ENCODE data around the gene ADCY6. TPM values are rescaled to one million over a fixed set of nuclear protein-coding genes. Genes with fewer than 3 reads are reported as not detected.

ADCY6 gene
- polyA plus RNA-seq (2013, experiment 1 of 2; ENCODE audit: insufficient read length), result 33.5 TPM
- 35.0 TPM for polyA plus RNA-seq (2013, experiment 2 of 2; ENCODE audit: insufficient read length)

DNA sequence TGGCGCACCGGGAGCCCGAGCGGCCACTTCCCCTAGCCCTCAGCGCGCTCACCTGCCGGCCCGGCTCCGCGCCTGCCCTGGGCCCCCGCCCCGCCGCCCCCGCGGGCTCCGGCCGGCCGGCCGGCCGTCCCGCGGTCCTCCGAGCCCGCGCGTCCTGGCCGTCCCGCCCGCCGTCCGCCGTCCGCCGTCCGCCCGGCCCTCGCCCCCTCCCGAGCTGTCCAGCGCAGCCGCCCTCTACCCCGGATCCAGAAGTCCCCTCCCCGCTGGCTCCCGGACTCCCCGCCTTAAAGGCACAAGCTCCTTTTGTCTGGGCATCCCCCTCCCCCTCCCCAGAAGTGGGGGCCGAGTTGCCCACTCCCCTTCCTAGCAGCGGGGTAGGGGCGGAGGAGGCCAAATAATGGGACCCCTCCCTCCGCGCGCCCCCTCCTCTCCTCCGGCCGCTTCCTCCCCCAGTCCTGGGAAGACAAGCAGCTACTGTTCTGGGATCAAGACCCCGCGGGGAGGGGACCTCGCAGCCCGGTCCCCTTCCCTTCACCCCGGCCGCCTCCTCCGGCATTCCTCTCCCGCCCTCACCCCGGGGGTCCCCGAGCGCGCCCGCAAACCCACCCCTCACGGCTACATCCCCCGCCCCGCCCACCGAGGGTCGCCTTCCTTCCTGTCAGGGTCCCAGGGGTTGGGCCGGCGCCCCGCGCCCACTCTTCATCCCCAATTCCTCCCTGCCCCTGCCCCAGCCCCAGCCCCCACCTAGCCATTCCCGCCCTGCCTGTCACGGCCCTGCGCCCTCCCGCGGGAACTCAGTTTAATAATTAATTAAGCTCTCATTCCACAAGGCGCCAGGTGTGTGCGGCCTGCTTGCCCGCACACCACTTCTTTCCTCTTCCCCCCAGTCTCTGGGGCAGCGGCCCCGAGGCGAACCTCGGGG lies at the start of gene ADCY6:
Gene ADCY6, minus strand, starts transcription at position 236 of the 922 bp plus-strand sequence. CDS start 5,655 bp downstream, outside the sequence.
- DNase-seq, result peak; percentile 64

DNA sequence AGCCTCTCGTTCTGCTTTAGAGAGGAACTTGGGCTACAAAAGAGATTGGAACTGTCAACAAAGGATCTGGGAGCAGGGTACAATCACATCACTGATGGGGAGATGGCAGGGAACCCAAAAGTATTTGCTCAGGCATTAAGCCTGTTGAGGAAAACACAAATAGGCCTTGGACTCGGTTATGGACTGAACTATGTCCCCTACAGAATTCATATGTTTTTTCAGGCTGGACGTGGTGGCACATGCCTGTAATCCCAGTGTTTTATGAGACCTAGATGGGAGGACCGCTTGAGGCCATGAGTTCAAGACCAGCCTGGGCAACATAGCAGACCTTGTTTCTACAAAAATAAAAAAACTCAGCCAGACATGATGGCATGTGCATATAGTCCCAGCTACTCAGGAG lies 49.2 kb upstream of the ADCY6 start:
- DNase-seq, result no peak

DNA sequence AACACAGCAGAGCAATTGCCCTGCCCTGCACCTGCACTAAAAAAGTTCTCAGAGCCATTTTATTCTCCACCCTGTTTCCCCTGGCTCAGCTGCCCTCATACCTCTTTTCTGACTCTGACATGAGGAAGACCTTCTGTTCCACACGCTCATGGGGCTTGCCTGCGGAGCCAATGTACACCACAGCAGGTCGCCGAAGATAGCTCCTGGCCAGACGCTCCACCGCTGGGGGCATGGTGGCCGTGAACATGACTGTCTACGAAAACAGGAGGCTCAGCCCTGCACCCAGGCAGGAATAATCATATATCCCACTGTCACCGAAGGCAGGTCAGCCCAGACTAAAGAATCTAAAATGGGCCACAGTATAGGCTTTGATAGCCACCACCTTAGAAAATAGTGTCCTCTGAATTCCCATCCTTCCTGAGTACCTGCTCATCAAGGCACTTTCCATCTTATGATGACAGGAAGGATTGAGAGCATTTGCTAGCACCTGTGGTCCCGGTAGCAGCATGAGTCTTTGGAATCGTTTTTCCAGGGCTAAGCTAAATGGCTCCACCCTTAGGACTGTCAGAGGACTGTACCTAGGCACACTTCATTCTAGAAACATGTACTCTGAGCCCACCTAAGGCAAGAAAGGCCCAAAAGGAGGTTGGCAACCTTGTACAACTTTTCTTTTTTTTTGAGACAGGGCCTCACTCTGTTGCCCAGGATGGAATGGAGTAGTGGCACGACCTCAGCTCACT lies 43.6 kb upstream of the ADCY6 start:
- no peak for DNase-seq

DNA sequence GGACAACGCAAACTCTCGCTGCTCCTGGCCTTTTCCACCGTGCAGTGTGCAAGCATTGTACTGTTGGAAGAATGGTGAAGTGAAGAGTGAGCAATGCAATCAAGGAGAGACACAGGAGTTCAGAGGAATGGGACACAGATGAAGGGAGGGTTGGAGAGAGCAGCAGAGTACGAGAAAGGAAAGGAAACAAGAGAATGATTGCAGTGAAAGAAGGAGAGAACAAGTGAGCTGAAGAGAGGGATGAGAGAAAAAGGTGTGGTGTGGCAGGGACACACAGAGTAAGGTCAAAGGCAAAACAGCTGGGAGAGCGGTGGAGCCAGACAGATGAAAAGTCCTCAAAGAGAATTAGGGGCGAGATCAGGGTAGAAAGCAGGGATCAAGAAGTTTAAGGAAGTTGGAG lies 42.4 kb upstream of the ADCY6 start:
- DNase-seq, result no peak

DNA sequence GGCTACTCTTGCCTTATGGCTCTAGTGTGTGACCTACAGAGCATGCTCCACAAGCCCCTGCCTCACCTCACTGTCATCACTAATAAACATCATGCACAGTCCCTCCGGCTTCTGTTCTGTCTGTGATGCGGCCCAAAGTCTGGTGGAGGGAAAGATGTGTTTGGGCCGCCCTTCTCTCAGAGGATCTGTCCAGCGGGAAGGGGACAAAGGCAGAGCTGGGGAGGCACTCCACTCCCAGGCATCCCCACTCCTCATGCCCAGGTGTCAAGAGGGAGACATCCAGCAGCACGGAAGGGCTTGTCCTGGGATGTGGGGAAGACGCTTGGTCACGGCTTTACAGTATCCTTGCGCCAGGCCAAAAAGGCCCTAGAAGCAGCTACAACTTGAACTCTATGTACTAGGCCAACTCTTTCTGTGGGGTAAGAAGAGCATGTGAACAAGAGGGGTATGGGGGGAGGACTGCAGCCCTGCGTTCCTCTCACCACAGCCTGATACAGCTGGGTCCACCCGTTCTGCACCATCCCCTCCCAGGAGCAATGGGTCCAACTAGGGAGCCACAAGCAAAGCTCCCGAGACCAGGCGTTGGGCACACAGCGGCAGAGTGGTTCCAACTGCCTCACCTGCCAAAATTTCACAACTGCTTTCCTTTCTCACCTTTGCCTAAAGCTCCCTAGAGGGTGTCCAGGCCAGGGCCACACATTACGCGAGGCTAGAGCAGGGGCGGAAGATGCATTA lies 40.1 kb upstream of the ADCY6 start:
- no peak for DNase-seq

DNA sequence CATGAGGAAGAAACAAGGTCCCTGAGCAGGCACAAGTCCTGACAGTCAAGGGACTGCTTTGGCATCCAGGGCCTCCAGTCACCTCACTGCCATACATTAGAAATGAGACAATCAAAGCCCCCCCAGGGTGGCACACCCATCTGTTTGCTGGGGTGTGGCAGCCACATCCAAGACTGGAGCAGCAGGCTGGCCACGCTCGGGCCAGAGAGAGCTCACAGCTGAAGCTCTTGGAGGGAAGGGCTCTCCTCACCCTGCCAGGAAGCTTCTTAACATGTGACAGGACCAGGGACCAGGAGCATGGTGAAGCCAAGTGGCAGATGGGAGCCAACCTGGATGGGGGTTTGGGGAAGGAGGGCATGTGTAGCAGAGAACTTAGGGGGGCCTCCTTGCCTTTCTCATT lies 39.4 kb upstream of the ADCY6 start:
- DNase-seq, result no peak

DNA sequence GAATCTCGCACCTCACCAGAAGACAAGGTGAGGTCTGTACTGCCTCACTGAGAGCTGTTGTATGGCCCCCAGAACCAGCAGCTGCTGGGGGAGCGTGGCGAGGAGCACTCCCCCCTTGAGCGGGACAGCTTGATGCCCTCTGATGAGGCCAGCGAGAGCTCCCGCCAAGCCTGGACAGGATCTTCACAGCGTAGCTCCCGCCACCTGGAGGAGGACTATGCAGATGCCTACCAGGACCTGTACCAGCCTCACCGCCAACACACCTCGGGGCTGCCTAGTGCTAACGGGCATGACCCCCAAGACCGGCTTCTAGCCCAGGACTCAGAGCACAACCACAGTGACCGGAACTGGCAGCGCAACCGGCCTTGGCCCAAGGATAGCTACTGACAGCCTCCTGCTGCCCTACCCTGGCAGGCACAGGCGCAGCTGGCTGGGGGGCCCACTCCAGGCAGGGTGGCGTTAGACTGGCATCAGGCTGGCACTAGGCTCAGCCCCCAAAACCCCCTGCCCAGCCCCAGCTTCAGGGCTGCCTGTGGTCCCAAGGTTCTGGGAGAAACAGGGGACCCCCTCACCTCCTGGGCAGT lies 38.7 kb upstream of the ADCY6 start:
- no peak for DNase-seq

DNA sequence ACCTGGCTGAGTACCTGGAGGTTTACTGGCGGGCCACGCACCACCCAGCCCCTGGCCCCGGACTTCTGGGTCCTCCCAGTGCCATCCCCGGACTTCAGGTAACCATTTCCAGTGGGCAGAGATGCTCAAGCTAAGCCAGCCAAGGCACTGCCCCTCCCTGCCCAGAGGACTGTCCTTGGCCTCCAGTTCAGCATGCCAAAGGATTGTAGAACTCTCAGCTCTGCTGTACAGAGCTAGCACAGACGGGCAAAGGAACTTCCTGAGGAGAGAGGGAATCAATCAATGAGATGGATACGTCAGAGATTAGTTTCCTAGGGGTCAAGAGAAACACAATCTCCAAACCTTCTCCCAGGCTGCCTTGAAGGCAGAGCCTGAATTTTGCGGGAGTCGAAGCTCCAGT lies 38.1 kb upstream of the ADCY6 start:
- DNase-seq, result no peak

DNA sequence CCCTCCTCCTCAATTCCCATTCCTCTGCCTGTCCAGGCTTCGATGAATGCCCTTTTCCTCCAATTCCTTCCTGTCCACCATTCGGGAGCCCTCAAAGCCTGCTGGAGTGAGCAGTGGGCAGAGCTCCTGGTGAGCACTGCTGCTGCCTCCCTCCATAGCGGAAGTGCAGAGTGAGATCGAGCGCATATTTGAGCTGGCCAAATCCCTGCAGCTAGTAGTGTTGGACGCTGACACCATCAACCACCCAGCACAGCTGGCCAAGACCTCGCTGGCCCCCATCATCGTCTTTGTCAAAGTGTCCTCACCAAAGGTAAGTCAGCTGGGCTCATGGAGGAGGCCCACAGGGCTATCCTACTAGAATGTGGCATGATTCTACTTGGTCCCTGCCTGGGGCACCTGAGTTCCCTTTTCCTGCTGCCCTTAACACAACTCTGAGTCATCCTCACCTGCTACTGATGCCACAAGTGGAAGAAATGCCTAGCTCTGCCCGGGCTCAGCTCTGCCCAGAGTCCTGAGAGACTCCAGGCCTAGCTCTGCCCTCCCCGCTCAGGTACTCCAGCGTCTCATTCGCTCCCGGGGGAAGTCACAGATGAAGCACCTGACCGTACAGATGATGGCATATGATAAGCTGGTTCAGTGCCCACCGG lies 37.4 kb upstream of the ADCY6 start:
- no peak for DNase-seq

DNA sequence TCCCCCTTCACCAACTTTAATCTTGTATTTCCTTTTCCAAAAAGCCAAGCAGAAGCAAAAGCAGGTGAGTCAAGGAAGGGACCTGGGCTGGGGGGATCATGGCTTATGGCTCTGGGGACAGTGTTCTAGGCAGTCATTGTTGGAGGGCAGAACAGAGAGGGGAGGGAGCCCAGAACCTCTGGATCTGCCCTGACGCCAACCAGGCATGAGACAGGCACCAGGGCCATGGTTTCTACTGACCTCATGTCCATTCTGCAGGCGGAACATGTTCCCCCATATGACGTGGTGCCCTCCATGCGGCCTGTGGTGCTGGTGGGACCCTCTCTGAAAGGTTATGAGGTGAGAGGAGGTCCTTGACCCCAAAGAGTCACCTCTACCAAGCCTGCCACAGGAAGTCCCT lies 36.0 kb upstream of the ADCY6 start:
- no peak for DNase-seq

DNA sequence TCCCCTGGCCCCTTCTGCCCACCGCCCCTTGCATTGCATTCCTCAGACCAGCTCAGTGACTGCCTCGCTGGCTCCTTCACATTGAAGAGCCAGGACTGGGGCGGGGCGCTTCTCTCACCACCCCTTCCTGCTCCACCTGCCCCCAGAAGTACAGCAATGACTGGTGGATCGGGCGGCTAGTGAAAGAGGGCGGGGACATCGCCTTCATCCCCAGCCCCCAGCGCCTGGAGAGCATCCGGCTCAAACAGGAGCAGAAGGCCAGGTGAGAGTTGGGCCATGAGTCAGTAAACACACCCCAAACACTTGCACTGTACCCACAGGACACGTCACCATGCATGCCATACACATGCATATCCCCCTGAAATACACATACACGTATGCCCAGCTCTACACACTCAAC lies 35.2 kb upstream of the ADCY6 start:
- DNase-seq, result no peak

DNA sequence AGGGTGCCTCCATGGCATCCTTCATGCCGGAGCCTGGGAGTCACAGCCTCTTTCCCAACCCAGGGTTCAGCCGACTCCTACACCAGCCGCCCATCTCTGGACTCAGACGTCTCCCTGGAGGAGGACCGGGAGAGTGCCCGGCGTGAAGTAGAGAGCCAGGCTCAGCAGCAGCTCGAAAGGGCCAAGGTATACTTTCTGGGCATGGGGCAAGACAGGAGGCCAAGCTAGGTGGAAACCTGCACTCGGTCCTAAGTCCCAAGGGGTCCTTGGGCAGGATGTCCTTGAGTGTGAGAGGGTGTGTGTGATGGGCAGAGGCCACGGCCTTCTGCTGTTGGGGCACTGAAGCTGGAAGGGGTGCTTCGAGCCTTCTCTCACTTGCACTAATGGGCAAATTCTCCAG lies 34.4 kb upstream of the ADCY6 start:
- DNase-seq, result no peak

DNA sequence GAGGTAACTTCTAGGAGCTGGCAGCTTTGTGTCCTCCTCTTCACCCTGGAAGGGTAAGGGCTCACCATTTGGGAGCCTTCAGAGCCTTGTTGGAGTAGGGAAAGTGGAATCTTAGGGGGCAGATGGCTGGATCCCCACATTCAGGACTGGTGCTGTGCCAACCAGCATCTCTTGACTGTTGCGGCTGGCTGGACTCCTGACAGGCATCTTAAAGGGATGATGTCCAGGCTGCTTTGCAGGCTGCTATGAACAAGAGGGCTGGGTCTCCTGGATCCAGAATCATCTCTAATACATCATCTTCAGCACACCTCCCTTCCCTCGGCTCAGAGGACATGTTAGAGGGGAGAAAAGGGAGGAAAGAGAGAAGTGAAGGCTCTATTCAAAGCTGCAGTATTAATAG lies 33.8 kb upstream of the ADCY6 start:
- no peak for DNase-seq

DNA sequence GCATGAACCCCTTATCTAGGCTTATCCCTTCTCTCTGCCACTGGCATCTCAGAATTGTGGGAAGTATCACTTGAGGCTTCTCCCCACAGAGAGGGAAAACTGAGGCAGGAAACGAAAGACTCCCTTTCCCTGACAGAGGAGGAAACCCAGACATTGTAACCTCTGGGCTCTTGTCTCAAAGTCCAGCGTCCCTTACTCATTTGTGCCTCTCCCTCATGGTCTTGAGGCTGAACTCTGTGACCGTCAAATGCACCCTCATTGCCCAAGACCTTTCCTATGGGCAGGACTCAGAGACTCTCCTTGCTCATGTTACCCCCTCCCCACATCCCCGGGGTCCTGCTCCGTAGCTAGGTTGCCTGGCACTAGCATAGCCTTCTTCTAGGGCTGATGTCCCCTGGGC lies 33.2 kb upstream of the ADCY6 start:
- DNase-seq, result no peak

DNA sequence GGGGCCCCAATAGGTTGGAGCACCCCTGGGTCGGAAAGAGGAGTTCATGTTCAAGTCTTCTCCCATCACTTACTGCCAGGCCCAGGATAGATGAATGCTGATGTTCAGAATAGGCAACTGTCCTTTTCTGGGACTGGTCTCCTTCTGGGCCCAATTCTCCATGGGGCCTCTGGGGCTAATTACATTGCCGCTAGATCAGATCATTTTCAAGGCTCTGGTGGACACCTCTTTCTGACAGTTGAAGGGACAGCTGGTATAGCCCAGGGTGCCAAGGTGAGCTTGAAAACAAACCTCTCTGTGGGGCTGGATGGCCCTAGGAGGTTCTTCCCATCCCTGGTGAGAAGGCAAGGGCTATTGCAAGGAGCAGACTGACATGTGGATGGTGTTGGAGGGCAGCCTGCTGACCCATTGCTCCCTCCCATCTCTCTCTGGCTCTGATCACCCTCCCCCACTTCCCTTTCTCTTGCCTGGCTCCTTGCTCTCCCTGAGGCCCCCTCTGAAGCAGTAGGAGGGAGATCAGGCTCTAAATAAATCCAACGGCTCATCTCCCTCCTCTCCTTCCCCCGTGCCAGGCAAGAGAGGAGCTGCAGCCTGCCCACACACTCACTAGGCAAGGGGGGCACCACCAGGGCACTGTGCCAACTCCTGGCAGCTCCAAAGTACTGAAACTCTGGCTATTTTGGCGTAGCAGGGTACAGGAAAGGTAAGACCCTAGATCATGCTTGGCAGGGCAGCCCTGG lies 31.3 kb upstream of the ADCY6 start:
- DNase-seq, result no peak

DNA sequence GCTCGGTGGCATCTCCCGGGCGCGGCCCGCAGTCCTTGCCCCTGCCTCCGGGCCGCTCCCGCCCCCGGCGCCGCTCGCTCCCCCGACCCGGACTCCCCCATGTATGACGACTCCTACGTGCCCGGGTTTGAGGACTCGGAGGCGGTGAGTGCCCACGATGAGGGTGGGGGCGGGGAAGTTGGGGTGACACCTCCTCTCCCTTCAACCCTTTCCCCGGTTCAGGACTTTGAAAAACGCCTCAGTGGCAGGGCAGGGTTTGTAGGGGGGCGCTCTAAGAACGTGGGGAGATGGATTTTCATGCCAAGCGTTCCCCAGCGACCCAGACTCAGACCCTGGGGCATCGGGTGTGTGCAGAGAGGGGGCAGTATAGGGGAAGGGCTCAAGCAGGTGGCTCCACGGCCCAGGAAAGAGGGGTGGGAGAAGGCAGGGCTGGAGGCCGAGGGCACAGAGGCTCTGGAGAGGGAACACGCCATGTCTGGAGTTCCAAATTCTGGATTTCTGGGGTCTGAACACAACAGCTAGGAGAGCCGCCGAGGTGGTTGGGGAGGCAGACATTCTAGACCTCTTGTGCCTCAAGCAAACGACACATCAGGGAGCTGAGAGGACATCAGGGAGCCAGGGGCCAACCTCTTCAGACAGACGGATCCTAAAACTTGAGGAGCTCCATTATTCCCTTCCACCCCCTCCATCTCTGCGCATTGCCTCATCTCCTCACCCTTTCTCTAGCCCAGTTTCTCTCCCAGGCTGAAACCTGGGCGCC lies 30.1 kb upstream of the ADCY6 start:
- peak; percentile 17 for DNase-seq

DNA sequence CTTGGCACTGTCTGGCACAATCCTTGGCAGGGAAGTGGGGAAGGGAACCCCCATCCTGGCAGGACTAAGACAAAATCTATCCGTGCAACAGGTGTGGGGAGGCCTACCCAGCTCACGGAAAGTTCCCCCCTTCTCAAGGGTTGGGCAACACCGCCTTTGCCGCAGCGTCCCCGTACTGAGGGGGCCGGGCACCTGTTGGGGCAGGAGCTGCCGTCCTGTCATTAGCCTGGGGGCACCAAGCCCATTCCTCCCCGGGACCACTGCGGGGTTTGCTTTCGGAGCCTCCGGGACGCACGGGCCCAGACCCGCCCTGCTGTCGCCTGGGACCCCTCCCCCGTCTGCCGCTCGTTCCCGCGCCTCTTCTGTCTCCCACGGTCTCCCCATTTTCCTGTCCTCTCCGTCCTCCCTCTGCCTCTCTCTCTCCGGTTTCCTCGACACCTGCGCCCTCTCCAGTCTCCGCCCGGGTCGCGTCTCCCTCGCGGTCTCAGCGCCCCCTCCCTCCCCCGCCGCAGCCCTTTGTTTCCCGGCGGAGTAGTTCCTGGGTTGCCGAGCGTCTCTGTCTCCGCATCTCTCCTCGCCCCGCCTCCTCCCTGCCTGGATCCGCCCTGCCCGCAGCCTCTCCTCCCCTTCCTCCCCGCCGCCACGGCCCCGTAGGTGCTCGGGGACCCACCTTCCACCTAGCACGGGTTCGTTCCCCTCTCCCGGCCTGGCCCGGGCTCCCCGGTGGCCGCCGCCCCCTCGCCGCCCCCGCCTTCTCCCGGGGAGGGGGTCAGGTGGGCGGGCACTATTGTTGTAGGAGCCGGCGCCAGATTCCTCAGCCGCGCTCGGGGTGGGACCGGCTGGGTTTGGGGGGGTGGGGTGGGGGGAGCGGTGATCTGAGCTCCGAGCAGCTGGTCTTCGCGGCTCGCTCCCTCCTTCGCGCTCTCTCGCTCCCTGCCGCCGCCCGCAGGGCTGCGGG lies 29.3 kb upstream of the ADCY6 start, which contains the start of gene CACNB3:
Gene CACNB3, plus strand, starts transcription at position 624 of the 958 bp plus-strand sequence. CDS start 434 bp downstream, outside the sequence.
- DNase-seq, result peak; percentile 59

DNA sequence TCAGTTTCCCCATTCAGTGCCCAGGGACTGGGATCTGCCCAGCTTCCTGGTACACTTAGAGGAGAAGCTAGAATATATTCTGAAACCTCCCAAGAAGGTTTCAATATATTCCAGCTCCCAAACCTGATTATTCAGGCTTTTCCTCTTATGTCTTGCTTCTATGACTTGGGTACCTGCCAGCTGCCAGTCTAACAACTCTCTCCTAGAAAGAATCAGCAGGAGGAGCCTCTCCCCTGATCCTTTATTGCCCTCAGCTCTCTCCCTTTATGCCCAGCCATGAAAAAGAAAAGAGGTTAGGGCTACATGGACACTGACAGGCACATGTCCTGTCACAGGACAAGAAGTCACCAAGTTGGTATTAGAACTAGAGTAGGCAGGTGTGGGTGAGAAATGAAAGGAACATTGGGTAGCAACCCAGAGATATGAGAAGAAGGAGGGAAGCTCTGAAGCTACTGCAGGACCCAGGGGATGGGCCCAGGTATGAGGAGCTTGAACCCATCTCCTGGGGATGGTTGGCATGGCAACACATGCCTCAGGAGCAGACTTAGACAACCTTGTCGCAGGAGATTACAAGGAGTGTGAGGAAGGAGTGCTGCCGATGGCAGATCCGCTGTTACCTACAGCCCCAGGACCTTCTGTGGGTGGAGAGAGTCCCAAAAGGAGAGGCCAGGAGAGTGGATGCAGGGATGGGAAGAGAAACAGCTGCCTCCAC lies 27.4 kb upstream of the ADCY6 start:
- DNase-seq, result no peak

All from fibroblast of skin of abdomen (primary cell).